Tibial nerve (tissue), 4 donors: ENCODE data around the gene ATP6V1C2.

Source experiments
- EP300 ChIP-seq, 2 donors: sonication (generic); formaldehyde crosslinking; IDR thresholded peaks; one replicate each; pipeline ENCODE4 v1.6.1; 2017; ENCODE audit warnings: antibody characterized with exemption in 2 of 2, mild to moderate bottlenecking in 1 of 2
- POLR2A ChIP-seq, 2 donors: fragments of 450-650 bp; IDR thresholded peaks; one replicate each; pipeline ENCODE4 v1.6.1; 2017; ENCODE audit warnings: antibody characterized with exemption in 2 of 2, mild to moderate bottlenecking in 2 of 2, moderate library complexity in 2 of 2
- TF ChIP-seq, protein P1 (sequence below), 5 experiments: fragments of 200-600 bp in 3 of 5; fragments of 450-650 bp in 2 of 5; sonication (generic) in 3 of 5; IDR thresholded peaks; one replicate each; pipeline ENCODE4 v1.5.1; 2016 to 2019; ENCODE audit warnings: antibody characterized with exemption in 5 of 5, mild to moderate bottlenecking in 3 of 5, moderate library complexity in 2 of 5

DNA sequence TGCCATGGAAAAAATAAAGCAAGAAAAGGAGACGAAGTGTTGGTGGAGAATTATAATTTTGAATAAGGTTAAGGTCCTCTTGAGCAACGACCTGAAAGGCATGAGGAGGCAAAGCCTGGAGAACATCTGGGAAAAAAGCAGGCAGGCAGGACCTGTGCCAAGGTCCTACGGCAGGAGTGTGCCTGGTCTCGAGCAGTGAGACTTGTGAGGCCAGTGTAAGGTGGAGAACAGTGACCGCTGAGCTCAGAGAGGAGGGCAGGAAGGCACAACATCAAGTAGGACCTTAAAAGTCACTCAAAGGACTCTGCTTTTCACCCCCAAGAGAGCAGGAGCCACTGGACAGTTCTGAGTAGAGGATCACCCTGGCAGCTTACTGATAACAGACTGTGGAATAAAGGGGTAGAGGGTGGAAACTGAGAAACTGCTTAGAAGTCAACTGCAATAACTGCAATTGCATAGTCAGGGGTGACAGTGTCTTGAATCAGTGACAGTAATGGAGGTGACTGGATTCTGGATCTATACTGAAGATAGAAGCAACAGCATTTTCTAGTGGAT is 35.2 kb upstream of the ATP6V1C2 start:
- TF ChIP-seq, protein P1, sequence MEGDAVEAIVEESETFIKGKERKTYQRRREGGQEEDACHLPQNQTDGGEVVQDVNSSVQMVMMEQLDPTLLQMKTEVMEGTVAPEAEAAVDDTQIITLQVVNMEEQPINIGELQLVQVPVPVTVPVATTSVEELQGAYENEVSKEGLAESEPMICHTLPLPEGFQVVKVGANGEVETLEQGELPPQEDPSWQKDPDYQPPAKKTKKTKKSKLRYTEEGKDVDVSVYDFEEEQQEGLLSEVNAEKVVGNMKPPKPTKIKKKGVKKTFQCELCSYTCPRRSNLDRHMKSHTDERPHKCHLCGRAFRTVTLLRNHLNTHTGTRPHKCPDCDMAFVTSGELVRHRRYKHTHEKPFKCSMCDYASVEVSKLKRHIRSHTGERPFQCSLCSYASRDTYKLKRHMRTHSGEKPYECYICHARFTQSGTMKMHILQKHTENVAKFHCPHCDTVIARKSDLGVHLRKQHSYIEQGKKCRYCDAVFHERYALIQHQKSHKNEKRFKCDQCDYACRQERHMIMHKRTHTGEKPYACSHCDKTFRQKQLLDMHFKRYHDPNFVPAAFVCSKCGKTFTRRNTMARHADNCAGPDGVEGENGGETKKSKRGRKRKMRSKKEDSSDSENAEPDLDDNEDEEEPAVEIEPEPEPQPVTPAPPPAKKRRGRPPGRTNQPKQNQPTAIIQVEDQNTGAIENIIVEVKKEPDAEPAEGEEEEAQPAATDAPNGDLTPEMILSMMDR (IDR thresholded peaks at IDR 0.05), result no peak
- TF ChIP-seq POLR2A (IDR thresholded peaks at IDR 0.05) (no peak), EP300 (IDR thresholded peaks at IDR 0.05) (no peak)
